Stimulated activated CD8-positive, alpha-beta memory T cell treated with anti-CD3 and anti-CD28 coated beads, Interleukin-15, amount 100 ng/mL, for 48 hours (primary cell): ENCODE data around the gene DTNBP1.

Experiments used
- DNase-seq, 2 donors: peaks; one replicate each; pipeline ENCODE4 v3.0.0-alpha.2; 2020; ENCODE audit warnings: low read depth in 2 of 2

DTNBP1 gene

GRCh38 chr6:15533379-15534026 is 129.3 kb downstream of the DTNBP1 start:
- DNase-seq: no peak

GRCh38 chr6:15531973-15532372 is 130.9 kb downstream of the DTNBP1 start:
- no peak for DNase-seq

GRCh38 chr6:15530411-15530810 is 132.4 kb downstream of the DTNBP1 start:
- DNase-seq: no peak

DNA sequence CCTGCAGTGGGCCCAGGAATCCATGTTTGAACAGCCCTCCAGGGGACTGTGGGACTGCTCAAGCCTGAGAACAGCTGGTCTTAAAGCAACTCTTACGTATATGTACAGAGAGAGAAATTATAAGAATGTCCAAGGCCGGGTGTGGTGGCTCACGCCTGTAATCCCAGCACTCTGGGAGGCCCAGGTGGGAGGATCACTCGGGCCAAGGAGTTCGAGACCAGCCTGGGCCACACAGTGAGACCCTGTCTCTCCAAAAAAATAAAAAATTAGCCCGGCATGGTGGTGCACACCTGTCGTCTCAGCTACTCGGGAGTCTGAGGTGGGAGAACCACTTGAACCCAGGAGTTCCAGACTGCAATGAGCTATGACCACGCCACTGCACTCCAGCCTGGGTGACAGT is 134.0 kb downstream of the DTNBP1 start:
- no peak for DNase-seq

DNA sequence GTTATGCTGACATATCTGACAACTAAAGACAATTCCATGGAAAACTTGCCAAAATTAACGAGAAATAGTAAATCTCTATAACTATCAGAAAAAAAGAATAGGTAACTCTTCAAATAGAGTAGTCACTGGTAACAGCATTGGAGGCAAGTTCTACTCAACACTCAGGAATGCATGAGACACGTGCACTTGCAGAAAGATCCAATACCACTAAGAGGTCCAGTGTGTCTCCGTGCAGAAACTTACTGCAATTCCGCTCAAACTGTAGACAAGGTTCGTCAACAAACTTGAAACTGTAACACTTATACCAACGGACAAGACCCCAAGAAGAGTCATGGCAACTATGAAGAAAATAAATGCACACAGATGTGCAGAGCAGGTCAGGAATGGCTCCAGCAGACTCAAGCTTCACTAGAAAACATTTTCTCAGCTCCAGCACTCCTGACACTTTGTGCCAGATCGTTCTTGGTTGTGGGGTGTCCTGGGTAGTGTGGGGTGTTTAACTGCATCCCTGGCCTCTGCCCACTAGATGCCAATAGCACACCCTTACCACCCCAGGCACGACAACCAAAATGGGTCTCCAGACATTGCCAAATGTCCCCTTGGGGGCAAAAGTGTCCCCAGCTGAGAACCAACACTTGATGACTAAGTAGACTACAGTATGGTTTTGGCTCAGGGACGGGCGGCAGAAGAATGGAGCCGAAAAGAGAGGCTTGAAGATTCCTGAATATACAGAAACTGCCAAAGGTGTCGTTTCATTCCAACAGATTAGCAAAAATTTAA is 134.8 kb downstream of the DTNBP1 start:
- no peak for DNase-seq

DNA sequence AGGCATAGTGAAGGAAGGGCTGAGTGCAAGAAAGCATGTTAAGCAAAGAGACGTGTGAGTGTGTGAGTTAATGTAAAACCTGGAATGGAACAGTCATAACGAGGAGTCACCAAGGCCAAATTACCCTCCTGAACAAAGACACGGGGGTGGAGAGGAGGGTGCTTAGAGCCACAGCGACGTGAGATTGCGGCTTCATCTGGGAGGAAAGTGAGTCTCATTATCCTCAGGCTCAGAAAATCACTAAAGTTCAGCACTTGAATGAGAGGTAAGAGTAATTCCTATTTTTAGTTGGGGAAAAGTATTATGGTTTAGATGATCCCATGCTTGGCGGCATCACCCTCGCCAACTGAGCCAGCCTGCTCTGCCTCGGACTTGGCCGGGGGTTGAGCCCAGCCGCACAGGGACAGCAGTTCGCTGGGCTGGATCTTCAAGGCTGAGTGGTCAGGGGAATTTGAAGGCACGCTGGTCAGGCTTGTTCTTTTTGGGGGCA is 136.6 kb downstream of the DTNBP1 start:
- no peak for DNase-seq

DNA sequence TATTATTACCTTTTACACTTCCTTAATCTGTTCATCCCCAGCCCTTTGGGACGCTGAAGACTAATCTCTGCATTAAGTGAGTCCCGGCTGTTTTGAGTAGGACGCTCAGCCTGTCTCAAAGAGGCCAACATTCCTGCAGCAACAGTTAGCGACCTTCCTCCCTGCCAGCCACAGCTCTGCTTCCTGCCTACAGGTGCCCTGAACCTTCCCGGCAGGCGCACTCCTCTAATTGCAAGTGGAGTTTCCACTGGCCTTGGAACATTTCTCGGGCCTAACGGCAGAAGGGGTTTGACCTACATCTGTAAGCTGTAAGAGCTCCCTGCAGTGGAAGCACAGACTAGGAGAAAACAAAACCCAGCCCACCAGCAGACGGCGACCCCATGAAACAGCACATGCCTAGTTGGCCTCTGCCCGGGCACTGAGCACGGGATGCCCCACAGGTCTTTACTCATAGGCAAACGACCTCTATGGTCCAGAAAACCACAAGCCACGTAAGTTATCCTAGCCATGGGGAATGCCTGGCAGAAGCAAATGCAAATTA is 137.9 kb downstream of the DTNBP1 start:
- DNase-seq: no peak

DNA sequence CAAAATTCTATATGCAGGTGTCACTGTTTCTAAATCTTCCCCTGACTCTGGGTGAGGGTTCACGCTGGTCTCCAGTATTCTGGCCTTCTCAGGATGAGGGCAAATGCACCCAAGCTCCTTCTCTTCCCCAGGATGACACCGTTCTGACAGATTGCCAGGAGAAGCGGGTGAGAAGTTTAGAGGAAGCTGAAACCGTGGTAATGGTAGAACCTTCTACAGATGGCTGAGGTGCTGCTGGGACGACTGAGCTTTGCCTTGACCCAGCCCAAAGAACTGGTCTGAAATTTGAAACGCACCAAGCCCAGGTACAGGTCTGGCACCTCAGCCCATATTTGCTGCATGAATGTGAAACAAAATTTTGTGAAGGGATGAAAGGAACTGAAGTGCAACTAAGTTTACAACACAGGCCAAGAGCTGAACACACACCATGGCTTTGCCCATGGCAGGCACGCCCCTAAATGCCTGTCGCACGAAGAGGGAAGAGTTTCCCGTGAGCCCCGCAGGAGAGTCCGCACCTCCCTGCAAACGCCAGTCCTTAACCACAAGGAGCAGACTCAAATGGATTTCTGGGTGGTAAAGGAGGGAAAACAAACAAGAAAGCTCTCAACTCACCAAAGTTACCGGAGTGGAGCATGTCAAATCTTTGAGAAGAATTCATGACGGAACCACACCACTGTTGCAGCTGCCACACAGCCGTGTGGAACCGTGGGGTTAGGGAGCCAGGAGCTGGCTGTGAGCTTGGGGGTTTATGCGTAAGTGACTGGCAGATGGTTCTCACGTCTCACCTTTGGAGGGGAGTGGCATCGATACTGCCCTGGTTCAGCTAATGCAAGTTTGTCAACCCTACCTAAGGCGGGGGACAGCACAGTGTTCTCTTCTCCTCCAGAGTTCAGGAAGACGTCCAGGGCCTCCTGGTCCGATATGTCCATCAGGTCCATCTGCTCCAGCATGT is 138.9 kb downstream of the DTNBP1 start:
- DNase-seq: no peak

GRCh38 chr6:15522856-15523529 is 139.8 kb downstream of the DTNBP1 start:
- DNase-seq: no peak

DNA sequence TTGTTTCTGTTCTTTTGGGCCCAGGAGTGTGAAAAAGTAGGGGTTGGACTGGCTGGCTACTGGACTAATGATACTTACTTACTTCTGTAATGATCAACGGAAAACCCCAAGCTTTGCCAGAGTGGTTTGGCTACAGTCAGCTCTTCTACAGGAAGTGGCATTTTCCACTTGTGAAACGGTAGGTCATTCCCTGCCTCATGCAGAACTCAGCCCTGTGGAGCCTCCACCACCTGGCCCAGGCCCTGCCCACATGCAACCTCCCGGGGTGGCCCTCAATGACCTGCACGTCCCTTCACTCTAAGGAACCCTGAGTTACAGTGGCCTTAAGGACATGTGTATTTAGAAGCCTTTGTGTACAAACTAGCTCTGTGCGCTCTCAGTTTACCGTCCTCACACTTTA is 140.4 kb downstream of the DTNBP1 start:
- DNase-seq: no peak

DNA sequence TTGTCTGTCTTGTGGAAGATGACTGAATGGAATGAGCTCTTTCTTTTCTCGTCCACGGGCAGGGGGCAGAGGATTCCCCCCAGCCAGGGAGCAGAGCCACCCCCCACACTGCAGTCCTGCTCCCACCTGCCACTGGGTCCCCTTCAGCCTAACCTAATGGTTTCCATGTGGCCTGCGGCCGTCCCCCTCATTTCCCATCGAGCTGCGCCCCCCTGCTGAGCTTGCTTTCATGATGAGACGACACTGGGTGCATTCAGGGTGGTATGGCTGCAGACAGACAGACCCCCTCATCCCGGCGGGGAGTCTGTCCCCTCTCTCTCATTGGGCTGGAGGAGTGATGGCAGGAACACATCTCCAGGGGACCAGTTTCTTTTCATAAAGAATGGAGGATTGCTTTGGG is 140.8 kb downstream of the DTNBP1 start:
- DNase-seq: no peak

DNA sequence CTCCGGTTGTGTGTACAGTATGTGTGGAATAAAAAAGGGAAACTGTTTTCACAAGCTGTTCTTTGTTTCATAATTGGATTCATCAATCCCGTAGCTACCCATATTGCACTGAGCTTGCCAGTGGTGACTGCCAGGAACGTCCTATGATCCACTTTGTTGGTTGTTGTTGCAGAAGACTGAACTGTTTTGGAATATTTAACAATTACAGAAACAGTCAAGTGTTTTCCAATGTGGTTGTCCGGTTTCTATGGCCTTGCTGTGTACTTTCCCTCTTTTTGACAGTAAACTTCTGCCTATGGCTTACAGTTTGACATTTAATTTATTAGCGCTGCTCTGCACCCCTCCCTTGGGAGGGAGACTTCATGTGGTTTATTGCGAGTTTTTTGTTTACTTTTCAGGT is 141.2 kb downstream of the DTNBP1 start:
- DNase-seq: no peak

DNA sequence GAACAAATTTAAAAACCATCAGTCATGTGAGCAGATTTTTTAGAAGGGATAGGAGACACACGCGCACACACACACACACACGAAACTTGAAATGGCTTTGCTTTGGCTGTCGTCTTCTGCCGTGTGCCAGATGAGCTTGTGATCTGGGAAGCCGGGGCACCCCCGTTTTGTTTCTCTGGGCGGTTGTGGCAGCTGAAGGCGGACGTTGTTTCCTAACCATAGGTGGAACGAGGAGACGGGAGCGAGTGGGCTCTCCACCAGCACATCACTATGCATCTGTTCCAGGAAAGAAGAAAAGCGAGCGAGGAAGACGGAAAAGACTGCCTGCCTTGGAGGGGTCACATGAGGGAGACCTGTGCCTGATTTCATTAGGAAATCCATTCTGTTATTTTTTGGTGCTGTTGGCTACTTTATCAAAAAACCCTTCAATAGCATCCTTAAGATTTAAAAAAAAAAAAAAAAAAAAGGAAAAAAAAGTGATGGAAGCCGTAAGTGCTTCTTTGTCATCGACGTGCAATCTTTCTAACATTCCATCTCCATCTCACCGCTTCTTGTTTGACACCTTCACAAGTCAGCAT is 142.1 kb downstream of the DTNBP1 start:
- no peak for DNase-seq

DNA sequence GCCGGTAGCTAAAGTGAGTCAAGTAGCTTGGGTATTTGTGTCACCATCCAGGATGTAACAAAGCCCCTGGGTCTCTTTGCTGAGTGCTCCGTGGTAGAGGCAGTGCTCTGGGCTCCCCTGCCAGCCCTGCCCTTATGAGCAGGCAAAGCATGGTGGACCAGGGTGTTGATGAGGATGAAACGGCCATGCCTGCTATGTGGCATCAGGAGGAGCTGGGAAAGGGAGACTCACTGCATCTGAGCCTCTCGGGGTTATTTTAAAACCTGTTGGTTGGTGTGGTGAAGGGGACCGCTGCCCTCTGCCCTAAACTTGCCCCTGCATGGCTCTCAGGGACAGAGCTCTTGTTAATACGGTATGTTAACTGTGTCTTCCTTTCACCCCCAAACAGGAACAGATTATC is 143.1 kb downstream of the DTNBP1 start:
- DNase-seq: no peak

DNA sequence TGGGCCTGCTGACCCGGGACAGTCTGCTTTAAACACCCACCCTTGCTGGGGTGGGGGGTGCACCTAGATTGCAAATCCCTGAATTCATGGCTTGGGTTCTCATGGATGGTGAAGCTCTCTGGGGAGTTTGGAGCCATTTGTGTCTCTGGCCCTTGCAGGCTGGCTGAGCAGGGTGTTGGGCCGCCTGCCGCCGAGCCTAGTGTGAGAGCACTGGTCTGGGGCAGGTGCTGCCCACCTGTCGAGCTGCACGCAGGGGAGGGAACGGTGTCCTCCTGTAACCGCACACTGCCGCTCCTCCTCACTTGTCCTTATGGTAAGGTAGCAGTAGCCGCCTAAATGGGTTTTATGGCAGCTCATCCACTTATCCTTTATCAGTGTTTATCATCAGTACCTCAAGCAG is 143.9 kb downstream of the DTNBP1 start:
- no peak for DNase-seq

GRCh38 chr6:15518057-15518456 is 144.8 kb downstream of the DTNBP1 start:
- no peak for DNase-seq

DNA sequence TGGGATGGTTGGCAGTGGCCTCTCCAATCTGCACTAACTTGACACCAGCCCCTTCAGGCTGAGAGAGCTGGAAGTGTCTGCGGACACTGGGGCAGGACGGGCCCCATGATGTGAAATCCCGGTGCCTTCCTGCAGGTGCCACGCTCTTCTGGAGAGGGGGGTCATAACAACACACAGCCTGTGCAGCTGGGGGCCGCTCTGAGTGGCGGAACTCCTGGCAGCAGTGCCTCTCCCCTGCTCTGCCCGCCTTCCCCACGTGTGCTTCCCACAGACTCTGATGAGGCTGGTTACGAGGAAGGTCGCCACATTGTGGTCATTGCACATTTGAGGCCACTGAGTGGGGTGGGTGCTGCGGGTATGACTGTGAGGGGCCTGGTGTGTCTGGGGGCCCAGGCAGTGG is 145.2 kb downstream of the DTNBP1 start:
- DNase-seq: no peak

DNA sequence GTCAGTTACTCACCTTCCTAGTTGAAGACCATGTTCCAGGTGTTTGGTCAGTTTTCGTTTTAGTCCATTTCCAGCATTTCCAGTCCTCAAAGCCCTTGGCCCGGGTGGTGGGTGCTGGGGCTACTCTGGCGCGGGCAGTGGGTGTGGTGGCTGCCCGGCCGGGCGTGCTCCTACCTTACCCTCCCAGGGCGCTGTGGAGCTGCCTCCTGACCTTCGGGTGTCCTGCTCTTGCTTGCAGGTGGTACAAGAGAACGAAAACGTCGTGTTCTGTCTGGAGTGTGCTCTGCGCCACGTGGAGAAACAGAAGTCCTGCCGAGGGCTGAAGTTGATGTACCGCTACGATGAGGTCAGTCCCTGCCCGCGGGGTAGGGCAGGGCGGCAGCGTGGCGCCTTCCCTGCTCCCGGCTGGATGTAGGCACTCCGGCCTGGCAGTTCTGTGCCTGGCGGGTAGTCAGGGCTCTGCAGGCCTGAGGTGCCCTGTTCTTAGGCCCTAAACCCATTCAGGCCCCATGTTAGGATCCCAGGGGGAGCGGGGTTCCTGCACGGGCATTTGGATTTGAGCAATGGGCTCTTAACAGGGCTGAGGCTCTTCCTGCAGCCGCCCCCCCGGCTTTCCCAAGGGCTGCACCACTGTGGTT is 145.8 kb downstream of the DTNBP1 start:
- no peak for DNase-seq

- no peak for DNase-seq
Observed at GRCh38 chr6:15516378-15516777, 146.4 kb downstream of the DTNBP1 start.

- DNase-seq: no peak
Observed at GRCh38 chr6:15515660-15516375, 147.0 kb downstream of the DTNBP1 start.
